Testis (tissue), 3 donors: ENCODE results near the gene NIPAL1. TPM values are rescaled to one million over a fixed set of nuclear protein-coding genes. Genes with fewer than 3 reads are reported as not detected.
"Not testable (repeated sequence)": the region's sequence is repeated elsewhere in the genome, so short reads cannot be mapped to it uniquely, and the experiment has no call there.

Experiments used
- DNase-seq: peaks from one replicate; pipeline ENCODE4 v3.0.0-alpha.2; 2019
- H3K27ac ChIP-seq, 2 donors: fragments of 200-600 bp; sonication (generic); one replicate each; pipeline ENCODE4 v1.5.1; 2019
- H3K27me3 ChIP-seq: fragments of 200-600 bp; sonication (generic); one replicate; pipeline ENCODE4 v1.5.1; 2019
- H3K36me3 ChIP-seq: fragments of 200-600 bp; sonication (generic); one replicate; pipeline ENCODE4 v1.5.1; 2017; ENCODE audit warnings: low read depth; ENCODE audit errors: missing control alignments
- H3K4me1 ChIP-seq: fragments of 200-600 bp; sonication (generic); one replicate; pipeline ENCODE4 v1.5.1; 2019
- H3K4me3 ChIP-seq, 2 donors: fragments of 200-600 bp; sonication (generic); one replicate each; pipeline ENCODE4 v1.5.1; 2017 to 2019
- H3K9me3 ChIP-seq: fragments of 200-600 bp; sonication (generic); one replicate; pipeline ENCODE4 v1.5.1; 2017
- CTCF ChIP-seq, 3 experiments: fragments of 450-650 bp in 2 of 3; fragments of 200-600 bp in 1 of 3; sonication (generic) in 1 of 3; IDR thresholded peaks; one replicate each; pipeline ENCODE4 v1.5.1; 2016 to 2019; ENCODE audit warnings: antibody characterized with exemption in 3 of 3, mild to moderate bottlenecking in 2 of 3, moderate library complexity in 1 of 3
- POLR2A ChIP-seq: fragments of 450-650 bp; IDR thresholded peaks from one replicate; pipeline ENCODE4 v1.6.1; 2017; ENCODE audit warnings: antibody characterized with exemption, mild to moderate bottlenecking, moderate library complexity
- WGBS, 2 donors: methylation state at CpG; one replicate each; pipeline ENCODE4 v1.1.5; 2018; 5-methylcytosine and 5-hydroxymethylcytosine counted together
- intact Hi-C: fragments of 100-400 bp; cut with DNase I; formaldehyde crosslinking; loops from one replicate; pipeline ENCODE4 v1.15.1; 2023; ENCODE audit warnings: low total_unique reads
- polyA plus RNA-seq: library from polyadenylated mRNA; stranded (reverse); fragments of 350-450 nt; fragmentation: Illumina TruSeq; extraction: RNeasy Lipid Tissue Mini Kit (QIAGEN cat#74804); gene quantifications from one replicate; pipeline ENCODE4 v1.2.3, GENCODE V29; 2014; ENCODE audit warnings: low read depth, low replicate concordance; ENCODE audit not compliant: insufficient read depth
- total RNA-seq, 2 donors: library from RNA; depleted of rRNA; stranded (reverse); fragments of >200 nt; gene quantifications; one replicate each; pipeline ENCODE4 v1.2.3, GENCODE V29; 2016

NIPAL1 gene
- total and polyA plus RNA-seq, 3 donors from 2014 or later: 0.79 to 3.2 (median 2.3) TPM

GRCh38 chr4:47974566-47974965 is 42.0 kb upstream of the NIPAL1 start:
- H3K9me3 ChIP-seq: no peaks in the 10 kb centered on the region
- TF ChIP-seq POLR2A (no peak), CTCF (IDR thresholded peaks at IDR 0.05) (no peak)
- intact Hi-C loops: no loop called here
- no peak overlapping the region for H3K4me3 ChIP-seq
- WGBS, 2 donors: 34 to 46% methylated on average over 3 of the region's 3 CpGs
- DNase-seq: no peak
- no peaks in the 10 kb centered on the region for H3K36me3 ChIP-seq
- H3K27me3 ChIP-seq: no peaks in the 10 kb centered on the region
- peaks cover 6% of the 10 kb centered on the region for H3K4me1 ChIP-seq
- peak overlapping the region; percentile 21 to 62 for H3K27ac ChIP-seq

DNA sequence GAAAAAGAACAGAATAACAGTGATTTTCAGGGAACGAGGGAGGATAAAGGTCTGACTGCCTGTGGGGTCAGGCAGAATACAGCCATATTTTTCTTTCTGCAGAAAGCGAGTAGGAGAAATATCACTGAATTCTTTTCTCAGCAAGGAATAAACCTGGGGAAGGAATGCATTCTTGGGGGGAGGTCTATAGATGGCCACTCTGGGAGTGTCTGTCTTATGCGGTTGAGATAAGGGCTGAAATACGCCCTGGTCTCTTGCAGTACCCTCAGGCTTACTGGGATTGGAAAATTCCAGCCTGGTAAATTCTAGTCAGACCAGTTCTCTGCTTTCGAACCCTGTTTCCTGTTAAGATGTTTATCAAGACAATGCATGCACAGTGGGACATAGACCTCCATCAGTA is 26.4 kb upstream of the NIPAL1 start:
- no peak for DNase-seq
- TF ChIP-seq POLR2A (no peak), CTCF (IDR thresholded peaks at IDR 0.05) (no peak)
- H3K27me3 ChIP-seq: no peaks in the 10 kb centered on the region
- intact Hi-C loops: no loop called here
- no peak overlapping the region for H3K27ac ChIP-seq
- H3K36me3 ChIP-seq: no peaks in the 10 kb centered on the region
- H3K4me1 ChIP-seq: no peaks in the 10 kb centered on the region
- H3K4me3 ChIP-seq: no peak overlapping the region
- no peaks in the 10 kb centered on the region for H3K9me3 ChIP-seq
- WGBS, 2 donors: 89 to 93% methylated on average over 5 of the region's 5 CpGs

- H3K4me1 ChIP-seq, H3K27me3 ChIP-seq, DNase-seq, H3K27ac ChIP-seq, H3K4me3 ChIP-seq, H3K36me3 ChIP-seq, H3K9me3 ChIP-seq, intact Hi-C loops: not testable (repeated sequence)
- 97% methylated on average over 1 of the region's 1 CpG for WGBS, 2 donors
Observed at GRCh38 chr4:47992475-47992874, 24.1 kb upstream of the NIPAL1 start.

DNA sequence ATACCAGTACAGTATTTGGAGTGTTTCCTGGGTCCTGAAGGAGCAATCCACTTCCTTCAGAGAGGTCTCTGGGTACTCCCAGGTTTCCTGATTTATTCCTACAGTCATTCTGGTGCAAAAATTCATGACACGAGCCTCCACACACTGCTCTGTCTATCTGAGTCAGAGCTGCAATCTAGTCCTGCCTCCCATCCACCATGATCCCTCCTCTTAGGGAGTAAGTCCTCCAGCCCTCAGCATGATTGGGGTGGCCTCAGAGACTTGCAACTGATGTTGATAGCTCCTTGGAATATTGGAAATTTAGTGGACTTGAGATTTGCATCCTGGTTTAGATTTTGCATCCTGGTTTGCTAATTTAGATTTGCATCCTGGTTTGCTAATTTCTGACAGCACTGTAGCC is 20.6 kb upstream of the NIPAL1 start:
- H3K27me3 ChIP-seq: no peaks in the 10 kb centered on the region
- H3K27ac ChIP-seq: no peak overlapping the region
- TF ChIP-seq POLR2A: no peak
- TF ChIP-seq CTCF (IDR thresholded peaks at IDR 0.05): no peak
- WGBS, 2 donors: 80 to 88% methylated on average over 1 of the region's 1 CpG
- H3K4me3 ChIP-seq: no peak overlapping the region
- DNase-seq: no peak
- H3K36me3 ChIP-seq: no peaks in the 10 kb centered on the region
- no peaks in the 10 kb centered on the region for H3K9me3 ChIP-seq
- no peaks in the 10 kb centered on the region for H3K4me1 ChIP-seq
- intact Hi-C loops: no loop called here

GRCh38 chr4:48002267-48002666 is 14.3 kb upstream of the NIPAL1 start:
- TF ChIP-seq CTCF (IDR thresholded peaks at IDR 0.05) (no peak), POLR2A (no peak)
- Histone ChIP-seq H3K9me3 (no peaks in the 10 kb centered on the region), H3K4me1 (no peaks in the 10 kb centered on the region), H3K36me3 (no peaks in the 10 kb centered on the region), H3K27ac (no peak overlapping the region), H3K27me3 (no peaks in the 10 kb centered on the region), H3K4me3 (no peak overlapping the region)
- intact Hi-C loops: no loop called here
- 79 to 81% methylated on average over 1 of the region's 1 CpG for WGBS, 2 donors
- DNase-seq: no peak
